ENCODE results near the gene CCDC183.
"Not testable (repeated sequence)": the region's sequence is repeated elsewhere in the genome, so short reads cannot be mapped to it uniquely, and the experiment has no call there.

CCDC183 gene

DNA sequence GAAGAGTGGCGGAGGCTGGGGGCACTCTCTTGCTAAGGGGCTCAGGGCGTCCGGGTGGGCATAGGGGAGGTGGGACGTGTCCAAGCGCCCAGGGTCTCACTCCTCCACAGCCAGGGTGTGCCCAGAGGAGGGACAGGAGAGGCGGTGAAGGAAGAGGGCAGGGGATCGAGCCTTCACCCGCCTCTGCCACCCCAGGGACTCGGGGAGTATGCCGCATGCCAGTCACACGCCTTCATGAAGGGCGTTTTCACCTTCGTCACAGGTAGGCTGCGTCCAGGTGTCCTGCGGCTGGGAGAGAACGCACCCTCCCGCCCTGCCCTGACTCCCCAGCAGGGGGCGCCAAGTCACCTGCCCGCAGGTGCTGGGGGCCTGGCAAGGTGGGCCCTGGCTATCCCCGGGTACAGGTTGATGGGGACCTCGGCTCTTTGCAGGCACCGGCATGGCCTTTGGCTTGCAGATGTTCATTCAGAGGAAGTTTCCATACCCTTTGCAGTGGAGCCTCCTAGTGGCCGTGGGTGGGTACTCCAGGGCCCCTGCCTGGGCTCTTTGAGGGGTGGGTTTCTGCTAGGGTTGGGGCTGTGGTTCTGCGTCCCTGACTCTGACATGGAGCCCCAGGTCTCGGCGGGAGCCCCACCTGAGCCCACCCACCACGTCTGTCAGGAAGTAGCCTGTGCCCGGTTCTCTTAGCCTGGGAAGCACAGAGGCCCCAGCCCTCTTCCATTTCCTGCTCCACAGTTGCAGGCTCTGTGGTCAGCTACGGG lies 4.4 kb upstream of the CCDC183 start:
- Histone ChIP-seq H3K9ac (ENCODE audit: low read depth in 1 of 2, low read length in 2 of 2) (peak overlapping the region; percentile 77 to 95), H3K9me3 (ENCODE audit: control insufficient read depth in 1 of 2, low read length in 2 of 2) (no peaks in the 10 kb centered on the region), H3K4me1 (ENCODE audit: control insufficient read depth in 1 of 2, insufficient read depth in 2 of 2, low read length in 2 of 2) (peaks cover 27 to 51% of the 10 kb centered on the region in 2 donors)

DNA sequence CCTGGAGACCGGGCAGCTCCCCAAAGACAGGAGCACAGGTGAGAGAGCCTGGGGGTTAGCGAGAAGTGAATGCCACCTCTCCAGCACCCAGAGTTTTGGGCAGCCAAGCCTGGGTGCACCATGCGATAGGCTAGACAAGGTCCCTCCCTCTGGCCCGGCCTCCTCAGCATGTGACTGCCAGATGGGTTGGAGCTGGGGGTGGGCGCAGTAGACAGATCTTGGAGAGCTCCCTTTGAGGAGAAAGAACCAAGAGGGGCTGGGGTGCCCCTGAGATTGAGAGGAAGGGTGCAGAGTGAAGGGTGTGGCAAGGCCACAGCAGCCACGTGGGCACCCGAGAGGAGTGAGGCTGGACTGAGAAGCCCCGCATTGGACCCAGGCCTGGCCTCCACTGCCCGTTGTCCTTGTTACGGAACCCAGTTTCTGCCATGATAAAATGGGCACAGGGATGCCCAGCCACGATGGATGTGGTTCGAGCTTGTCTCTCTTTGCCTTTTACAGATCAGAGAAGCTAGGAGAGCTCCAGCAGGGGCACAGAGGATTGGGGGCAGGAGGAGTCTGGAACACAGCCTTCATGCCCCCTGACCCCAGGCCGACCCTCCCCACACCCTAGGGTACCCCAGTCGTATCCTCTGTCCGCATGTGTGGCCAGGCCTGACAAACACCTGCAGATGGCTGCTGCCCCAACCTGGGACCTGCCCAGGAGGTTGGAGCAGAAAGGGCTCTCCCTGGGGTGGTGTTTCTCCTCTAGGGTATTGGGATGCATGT lies 3.6 kb upstream of the CCDC183 start:
- peaks cover 27 to 49% of the 10 kb centered on the region in 2 donors for H3K4me1 ChIP-seq (ENCODE audit: control insufficient read depth in 1 of 2, insufficient read depth in 2 of 2, low read length in 2 of 2)
- H3K9ac ChIP-seq (ENCODE audit: low read depth in 1 of 2, low read length in 2 of 2), result peak overlapping the region; percentile 77 to 95
- H3K36me3 ChIP-seq (ENCODE audit: control insufficient read depth in 1 of 2, insufficient read depth in 2 of 2, low read length in 2 of 2), result no peaks in the 10 kb centered on the region
- H3K9me3 ChIP-seq (ENCODE audit: control insufficient read depth in 1 of 2, low read length in 2 of 2), result no peaks in the 10 kb centered on the region
- H3K4me3 ChIP-seq (ENCODE audit: low read depth in 1 of 2, low read length in 2 of 2), result peak overlapping the region; percentile 66 to 84
- H3K27ac ChIP-seq (ENCODE audit: low read depth, low read length), result peak overlapping the region; percentile 99
- peaks cover 0 to 4% of the 10 kb centered on the region in 2 donors for H3K27me3 ChIP-seq (ENCODE audit: control insufficient read depth in 1 of 2, insufficient read depth in 2 of 2, low read length in 2 of 2)

More for the DNA sequence above, 4.4 kb upstream of the CCDC183 start:
- Histone ChIP-seq H3K27me3 (ENCODE audit: control insufficient read depth in 1 of 2, insufficient read depth in 2 of 2, low read length in 2 of 2) (peaks cover 0 to 4% of the 10 kb centered on the region in 2 donors), H3K4me3 (ENCODE audit: low read depth in 1 of 2, low read length in 2 of 2) (peak overlapping the region; percentile 66 to 84), H3K36me3 (ENCODE audit: control insufficient read depth in 1 of 2, insufficient read depth in 2 of 2, low read length in 2 of 2) (no peaks in the 10 kb centered on the region), H3K27ac (ENCODE audit: low read depth, low read length) (peak overlapping the region; percentile 99)

DNA sequence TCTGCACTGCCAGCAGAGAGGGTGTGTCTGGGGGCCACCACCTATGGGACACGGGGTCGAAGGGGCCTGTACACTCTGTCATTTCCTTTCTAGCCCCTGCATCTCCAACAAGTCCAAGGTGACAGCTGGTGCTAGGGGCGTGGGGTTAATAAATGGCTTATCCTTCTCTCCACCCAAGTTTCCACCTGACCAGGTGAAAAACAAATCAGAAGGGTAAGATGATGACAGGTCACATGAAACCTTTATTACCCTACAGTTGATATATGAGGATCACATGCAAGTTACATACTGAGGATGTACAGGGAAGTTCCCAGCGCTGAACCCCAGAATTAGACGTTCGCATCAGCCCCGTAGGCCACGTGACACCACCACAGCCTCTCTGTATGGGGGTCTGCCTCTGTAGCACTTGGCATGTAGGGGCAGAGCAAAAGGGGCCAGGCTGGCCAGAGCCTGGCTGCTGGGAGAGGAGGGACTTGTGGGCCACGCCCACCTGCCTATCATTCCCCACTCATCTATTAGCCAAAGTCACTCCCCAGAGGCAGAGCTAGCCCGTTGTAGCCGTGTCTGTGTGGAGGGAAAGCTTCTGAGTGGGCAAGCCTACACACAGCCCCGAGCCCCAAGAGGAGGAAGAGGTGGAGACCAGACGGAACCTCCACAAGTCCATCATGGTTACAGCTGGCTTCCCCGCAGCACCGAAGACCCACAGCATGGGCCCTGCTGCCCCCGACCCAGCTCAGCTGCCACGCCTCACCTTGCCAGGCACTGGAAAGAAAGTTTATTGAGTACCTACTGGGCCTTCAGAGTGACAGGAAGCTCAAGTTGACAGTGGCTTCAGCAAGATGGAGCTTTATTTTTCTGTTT lies 2.8 kb upstream of the CCDC183 start:
- Histone ChIP-seq H3K36me3 (ENCODE audit: control insufficient read depth in 1 of 2, insufficient read depth in 2 of 2, low read length in 2 of 2) (no peaks in the 10 kb centered on the region), H3K4me3 (ENCODE audit: low read depth in 1 of 2, low read length in 2 of 2) (no peak overlapping the region), H3K9ac (ENCODE audit: low read depth in 1 of 2, low read length in 2 of 2) (peak overlapping the region in 1 of 2 donors; percentile 77), H3K4me1 (ENCODE audit: control insufficient read depth in 1 of 2, insufficient read depth in 2 of 2, low read length in 2 of 2) (peaks cover 27 to 42% of the 10 kb centered on the region in 2 donors), H3K27ac (ENCODE audit: low read depth, low read length) (no peak overlapping the region), H3K9me3 (ENCODE audit: control insufficient read depth in 1 of 2, low read length in 2 of 2) (no peaks in the 10 kb centered on the region), H3K27me3 (ENCODE audit: control insufficient read depth in 1 of 2, insufficient read depth in 2 of 2, low read length in 2 of 2) (peaks cover 0 to 4% of the 10 kb centered on the region in 2 donors)

DNA sequence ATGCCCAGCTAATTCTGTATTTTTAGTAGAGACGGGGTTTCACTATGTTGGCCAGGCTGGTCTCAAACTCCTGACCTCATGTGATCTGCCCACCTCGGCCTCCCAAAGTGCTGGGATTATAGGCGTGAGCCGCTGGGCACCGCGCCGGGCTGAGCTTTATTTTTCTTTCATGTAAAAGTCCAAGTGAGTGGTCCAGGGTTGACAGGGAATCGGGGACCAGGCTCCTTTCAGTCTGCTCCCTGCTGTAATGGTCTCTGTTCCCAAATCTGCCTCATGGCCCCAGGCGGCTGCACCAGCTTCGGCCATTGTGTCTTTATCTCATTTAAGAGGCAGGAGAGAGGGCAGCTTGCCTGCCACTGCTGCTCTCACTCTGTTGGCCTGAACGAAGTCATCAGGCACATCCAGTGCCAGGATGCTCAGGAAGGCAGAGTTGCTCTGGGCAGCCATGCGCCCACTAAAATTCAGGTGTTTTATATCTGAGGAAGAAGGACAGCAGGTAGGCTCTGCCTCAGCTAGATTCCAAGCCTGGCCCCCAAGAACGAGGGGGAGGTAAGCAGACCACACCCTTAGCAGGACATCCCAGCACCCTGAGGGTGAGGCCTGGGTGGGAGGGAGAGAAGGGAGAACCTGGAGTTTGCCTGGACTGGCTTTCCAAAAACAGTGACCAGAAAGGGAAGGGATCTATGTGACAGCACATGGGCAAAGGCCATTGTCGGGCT lies 1.7 kb upstream of the CCDC183 start:
- H3K27me3 ChIP-seq (ENCODE audit: control insufficient read depth in 1 of 2, insufficient read depth in 2 of 2, low read length in 2 of 2), result peaks cover 8 to 12% of the 10 kb centered on the region in 2 donors
- no peaks in the 10 kb centered on the region for H3K36me3 ChIP-seq (ENCODE audit: control insufficient read depth in 1 of 2, insufficient read depth in 2 of 2, low read length in 2 of 2)
- no peak overlapping the region for H3K27ac ChIP-seq (ENCODE audit: low read depth, low read length)
- no peak overlapping the region for H3K9ac ChIP-seq (ENCODE audit: low read depth in 1 of 2, low read length in 2 of 2)
- no peaks in the 10 kb centered on the region for H3K9me3 ChIP-seq (ENCODE audit: control insufficient read depth in 1 of 2, low read length in 2 of 2)
- H3K4me1 ChIP-seq (ENCODE audit: control insufficient read depth in 1 of 2, insufficient read depth in 2 of 2, low read length in 2 of 2), result peaks cover 35 to 47% of the 10 kb centered on the region in 2 donors
- no peak overlapping the region for H3K4me3 ChIP-seq (ENCODE audit: low read depth in 1 of 2, low read length in 2 of 2)

DNA sequence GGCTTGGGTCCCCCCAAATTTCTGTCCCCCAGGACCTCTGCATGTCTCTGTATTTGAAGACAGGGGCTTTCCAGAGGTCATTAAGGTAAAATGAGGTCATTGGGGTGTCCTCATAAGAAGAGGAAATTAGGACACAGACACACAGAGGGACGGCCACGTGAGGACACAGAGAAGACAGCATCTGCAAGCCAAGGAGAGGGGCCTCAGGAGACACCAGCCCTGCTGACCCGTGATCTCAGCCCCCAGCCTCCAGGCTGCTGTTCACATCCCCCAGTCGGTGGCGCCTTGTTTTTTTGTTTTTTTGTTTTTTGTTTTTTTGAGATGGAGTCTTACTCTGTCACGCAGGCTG lies 1.2 kb upstream of the CCDC183 start:
- Histone ChIP-seq H3K4me3 (ENCODE audit: low read depth in 1 of 2, low read length in 2 of 2) (no peak overlapping the region), H3K4me1 (ENCODE audit: control insufficient read depth in 1 of 2, insufficient read depth in 2 of 2, low read length in 2 of 2) (peaks cover 39 to 46% of the 10 kb centered on the region in 2 donors), H3K36me3 (ENCODE audit: control insufficient read depth in 1 of 2, insufficient read depth in 2 of 2, low read length in 2 of 2) (no peaks in the 10 kb centered on the region), H3K27me3 (ENCODE audit: control insufficient read depth in 1 of 2, insufficient read depth in 2 of 2, low read length in 2 of 2) (peaks cover 10 to 13% of the 10 kb centered on the region in 2 donors), H3K27ac (ENCODE audit: low read depth, low read length) (no peak overlapping the region), H3K9me3 (ENCODE audit: control insufficient read depth in 1 of 2, low read length in 2 of 2) (no peaks in the 10 kb centered on the region), H3K9ac (ENCODE audit: low read depth in 1 of 2, low read length in 2 of 2) (no peak overlapping the region)

DNA sequence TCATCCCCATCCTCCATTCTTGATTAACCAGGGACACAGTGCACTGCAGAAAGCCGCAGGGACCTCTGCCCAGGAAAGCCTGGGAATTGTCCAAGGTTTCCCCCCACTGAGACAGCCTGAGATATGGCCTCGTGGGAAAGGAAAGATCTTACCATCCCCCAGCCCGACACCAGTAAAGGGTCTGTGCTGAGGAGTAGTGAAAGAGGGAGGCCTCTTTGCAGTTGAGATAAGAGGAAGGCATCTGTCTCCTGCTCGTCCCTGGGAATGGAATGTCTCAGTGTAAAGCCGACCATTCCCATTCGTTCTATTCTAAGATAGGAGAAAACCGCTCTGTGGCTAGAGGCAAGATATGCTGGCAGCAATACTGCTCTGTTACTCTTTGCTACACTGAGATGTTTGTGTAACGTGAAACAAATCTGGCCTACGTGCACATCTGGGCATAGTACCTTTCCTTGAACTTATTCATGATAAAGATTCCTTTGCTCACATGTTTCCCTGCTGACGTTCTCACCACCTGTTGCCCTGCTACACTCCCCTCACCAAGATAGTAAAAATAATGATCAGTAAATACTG lies 723 bp downstream of the CCDC183 start:
- H3K27ac ChIP-seq (ENCODE audit: low read depth, low read length); H3K4me3 ChIP-seq (ENCODE audit: low read depth in 1 of 2, low read length in 2 of 2); H3K9me3 ChIP-seq (ENCODE audit: control insufficient read depth in 1 of 2, low read length in 2 of 2); H3K36me3 ChIP-seq (ENCODE audit: control insufficient read depth in 1 of 2, insufficient read depth in 2 of 2, low read length in 2 of 2); H3K9ac ChIP-seq (ENCODE audit: low read depth in 1 of 2, low read length in 2 of 2): not testable (repeated sequence)
- H3K4me1 ChIP-seq (ENCODE audit: control insufficient read depth in 1 of 2, insufficient read depth in 2 of 2, low read length in 2 of 2), result peaks cover 40 to 42% of the 10 kb centered on the region in 2 donors
- peaks cover 10 to 13% of the 10 kb centered on the region in 2 donors for H3K27me3 ChIP-seq (ENCODE audit: control insufficient read depth in 1 of 2, insufficient read depth in 2 of 2, low read length in 2 of 2)

DNA sequence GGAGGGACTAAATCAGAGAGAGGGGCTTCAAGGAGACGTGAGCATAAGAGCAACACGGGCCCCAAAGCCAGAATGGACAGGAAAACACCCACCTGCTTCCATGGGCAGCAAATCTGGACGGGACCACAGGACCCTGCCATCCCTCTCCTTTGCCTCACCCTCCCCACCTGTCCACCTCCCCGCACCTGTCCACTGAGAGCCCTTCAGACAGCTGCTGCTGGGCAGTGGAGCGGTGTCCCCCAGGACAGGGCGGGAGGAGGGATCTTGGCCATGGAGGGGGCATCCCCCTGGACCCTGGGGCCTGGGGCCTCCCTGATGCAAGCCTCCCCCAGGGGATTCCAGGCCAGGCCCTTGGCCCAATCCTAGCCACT lies 2.6 kb downstream of the CCDC183 start:
- H3K4me3 ChIP-seq (ENCODE audit: low read depth in 1 of 2, low read length in 2 of 2), result no peak overlapping the region
- H3K36me3 ChIP-seq (ENCODE audit: control insufficient read depth in 1 of 2, insufficient read depth in 2 of 2, low read length in 2 of 2), result no peaks in the 10 kb centered on the region
- peaks cover 22 to 26% of the 10 kb centered on the region in 2 donors for H3K4me1 ChIP-seq (ENCODE audit: control insufficient read depth in 1 of 2, insufficient read depth in 2 of 2, low read length in 2 of 2)
- H3K9ac ChIP-seq (ENCODE audit: low read depth in 1 of 2, low read length in 2 of 2), result peak overlapping the region in 1 of 2 donors; percentile 38
- no peak overlapping the region for H3K27ac ChIP-seq (ENCODE audit: low read depth, low read length)
- H3K9me3 ChIP-seq (ENCODE audit: control insufficient read depth in 1 of 2, low read length in 2 of 2), result no peaks in the 10 kb centered on the region
- H3K27me3 ChIP-seq (ENCODE audit: control insufficient read depth in 1 of 2, insufficient read depth in 2 of 2, low read length in 2 of 2), result peaks cover 10 to 13% of the 10 kb centered on the region in 2 donors

DNA sequence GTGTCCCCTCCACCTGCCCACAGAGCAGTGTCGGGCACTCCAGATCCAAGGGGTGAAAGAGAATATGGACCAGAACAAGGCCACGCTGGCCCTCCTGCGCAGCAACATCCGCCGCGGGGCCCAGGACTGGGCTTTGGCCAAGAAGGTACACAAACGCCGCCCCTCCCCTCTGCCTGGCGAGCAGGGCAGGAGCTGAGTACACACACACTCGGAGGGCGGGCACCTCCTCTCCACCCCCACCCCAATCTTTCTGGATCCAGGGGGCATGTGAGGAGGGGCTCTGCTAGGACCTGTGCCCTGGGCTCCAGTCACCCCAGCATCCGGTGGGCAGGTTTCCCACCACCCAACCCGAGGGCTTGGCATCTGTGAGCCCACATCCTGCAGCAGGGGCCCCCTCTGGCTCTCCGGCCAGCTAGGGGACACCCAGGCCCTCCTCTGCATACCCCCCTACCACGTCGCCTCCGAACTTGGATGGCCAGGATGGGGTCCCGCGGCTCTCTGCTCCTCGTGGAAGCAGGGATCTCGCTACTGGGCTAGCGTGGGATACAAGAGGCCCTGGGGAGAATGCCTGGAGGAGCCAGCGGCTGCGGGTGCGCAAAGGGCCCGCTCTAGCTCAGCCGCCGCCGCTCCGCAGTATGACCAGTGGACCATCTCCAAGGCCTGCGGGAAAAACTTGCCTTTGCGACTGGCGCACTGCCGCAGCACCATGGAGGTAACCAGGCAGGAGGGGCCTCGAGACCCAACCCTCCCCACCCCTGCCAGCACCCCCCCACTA lies 3.1 kb downstream of the CCDC183 start:
- Histone ChIP-seq H3K4me3 (ENCODE audit: low read depth in 1 of 2, low read length in 2 of 2) (peak overlapping the region; percentile 52 to 61), H3K4me1 (ENCODE audit: control insufficient read depth in 1 of 2, insufficient read depth in 2 of 2, low read length in 2 of 2) (peaks cover 21 to 26% of the 10 kb centered on the region in 2 donors), H3K27me3 (ENCODE audit: control insufficient read depth in 1 of 2, insufficient read depth in 2 of 2, low read length in 2 of 2) (peaks cover 10 to 13% of the 10 kb centered on the region in 2 donors), H3K27ac (ENCODE audit: low read depth, low read length) (no peak overlapping the region), H3K36me3 (ENCODE audit: control insufficient read depth in 1 of 2, insufficient read depth in 2 of 2, low read length in 2 of 2) (no peaks in the 10 kb centered on the region), H3K9me3 (ENCODE audit: control insufficient read depth in 1 of 2, low read length in 2 of 2) (no peaks in the 10 kb centered on the region), H3K9ac (ENCODE audit: low read depth in 1 of 2, low read length in 2 of 2) (peak overlapping the region; percentile 25 to 32)

Measured in duodenal mucosa (tissue), 2 donors.